Measurements from ENCODE around the gene REV3L. TPM values are rescaled to one million over a fixed set of nuclear protein-coding genes. Genes with fewer than 3 reads are reported as not detected.

The REV3L gene
- total and polyA plus RNA-seq, 2 of the 8 experiments (the other 6 are each of a cell fraction or from before 2014, with no cell fraction given): 2.1 to 6.6 TPM

- H4K5ac ChIP-seq (ENCODE audit: insufficient read length, low read depth, low read length): no peak overlapping the region
- no peaks in the 10 kb centered on the region for H4K20me1 ChIP-seq (replicated peaks in 1 of 2; ENCODE audit: control insufficient read depth in 1 of 2, insufficient read depth in 2 of 2, low read length in 2 of 2)
- 70% methylated on average over 1 of the region's 1 CpG; no CpG with 5 or more reads in 1 of the 2 experiments for WGBS, 2 experiments (ENCODE audit: extremely low coverage in 1 of 2, insufficient coverage in 1 of 2, insufficient read length in 1 of 2, insufficient replicate concordance in 2 of 2, low coverage in 1 of 2, low lambda C conversion rate in 2 of 2, missing lambda C conversion rate in 1 of 2)
- H2BK12ac ChIP-seq (ENCODE audit: low read depth, low read length): no peak overlapping the region
- H3K9ac ChIP-seq (replicated peaks in 1 of 4; ENCODE audit: extremely low read depth in 1 of 4, low read depth in 3 of 4, low read length in 3 of 4): no peak overlapping the region
- H3K9me3 ChIP-seq (ENCODE audit: insufficient read depth in 2 of 2, low read depth in 1 of 2, low read length in 1 of 2): no peaks in the 10 kb centered on the region
- H3K4me2 ChIP-seq (ENCODE audit: insufficient read depth in 1 of 2, low read depth in 2 of 2, low read length in 2 of 2): no peak overlapping the region
- H2BK20ac ChIP-seq (ENCODE audit: low read length): no peak overlapping the region
- H3K23ac ChIP-seq (ENCODE audit: insufficient read length): no peak overlapping the region
- no peaks in the 10 kb centered on the region for H3K4me1 ChIP-seq (replicated peaks in 1 of 4; ENCODE audit: control insufficient read depth in 3 of 4, insufficient read depth in 4 of 4, low read length in 3 of 4)
- H3K79me2 ChIP-seq (ENCODE audit: control insufficient read depth in 1 of 2, insufficient read depth in 2 of 2, low read length in 2 of 2): no peaks in the 10 kb centered on the region
- H3K4me3 ChIP-seq (ENCODE audit: extremely low read depth in 1 of 4, insufficient read depth in 2 of 4, low read depth in 3 of 4, low read length in 4 of 4): no peak overlapping the region
- H3K56ac ChIP-seq (replicated peaks; ENCODE audit: insufficient read length, low read depth, low read length): no peak overlapping the region
- H2AK5ac ChIP-seq (ENCODE audit: low read depth, low read length): no peak overlapping the region
- no peaks in the 10 kb centered on the region for H3K23me2 ChIP-seq (ENCODE audit: low read depth, low read length)
- no peak overlapping the region for H2BK120ac ChIP-seq (replicated peaks; ENCODE audit: low read depth, low read length)
- TF ChIP-seq CTBP2 (IDR thresholded peaks at IDR 0.05; ENCODE audit: borderline replicate concordance, insufficient read depth, insufficient read length, low read length) (no peak), SAP30 (IDR thresholded peaks at IDR 0.05; ENCODE audit: insufficient read depth, insufficient replicate concordance, low read length) (no peak), CBX8 (IDR thresholded peaks at IDR 0.05; ENCODE audit: borderline replicate concordance, low read depth, low read length) (no peak), BCL11A (IDR thresholded peaks at IDR 0.05; ENCODE audit: low read depth in 2 of 2, low read length in 2 of 2) (no peak), KDM1A (IDR thresholded peaks at IDR 0.05; ENCODE audit: borderline replicate concordance, low read length) (no peak), EGR1 (IDR thresholded peaks at IDR 0.05; ENCODE audit: borderline replicate concordance, low read depth, low read length) (no peak), RFX5 (IDR thresholded peaks at IDR 0.05; ENCODE audit: borderline replicate concordance, low read depth, low read length) (no peak), CREB1 (IDR thresholded peaks at IDR 0.05) (no peak), RBBP5 (IDR thresholded peaks at IDR 0.05; ENCODE audit: borderline replicate concordance, low read depth, low read length) (no peak), JUN (IDR thresholded peaks at IDR 0.05; ENCODE audit: low read depth, low read length) (no peak), GABPA (IDR thresholded peaks at IDR 0.05; ENCODE audit: borderline replicate concordance, insufficient read depth, low read length) (no peak), POLR2A (IDR thresholded peaks at IDR 0.05; ENCODE audit: control extremely low read depth in 1 of 2, low read depth in 2 of 2, low read length in 2 of 2) (no peak), HDAC2 (IDR thresholded peaks at IDR 0.05; ENCODE audit: borderline replicate concordance in 1 of 2, low read depth in 2 of 2, low read length in 2 of 2) (no peak)
- TF ChIP-seq, protein P1, sequence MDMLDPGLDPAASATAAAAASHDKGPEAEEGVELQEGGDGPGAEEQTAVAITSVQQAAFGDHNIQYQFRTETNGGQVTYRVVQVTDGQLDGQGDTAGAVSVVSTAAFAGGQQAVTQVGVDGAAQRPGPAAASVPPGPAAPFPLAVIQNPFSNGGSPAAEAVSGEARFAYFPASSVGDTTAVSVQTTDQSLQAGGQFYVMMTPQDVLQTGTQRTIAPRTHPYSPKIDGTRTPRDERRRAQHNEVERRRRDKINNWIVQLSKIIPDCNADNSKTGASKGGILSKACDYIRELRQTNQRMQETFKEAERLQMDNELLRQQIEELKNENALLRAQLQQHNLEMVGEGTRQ (IDR thresholded peaks at IDR 0.05; ENCODE audit: low read length): no peak
- no peak overlapping the region for H2AFZ ChIP-seq (ENCODE audit: low read length)
- no peak overlapping the region for H2BK15ac ChIP-seq (ENCODE audit: low read length)
- no peaks in the 10 kb centered on the region for H3K36me3 ChIP-seq (ENCODE audit: control insufficient read depth in 2 of 4, insufficient read depth in 4 of 4, low read length in 3 of 4)
- ChIA-PET POLR2A (ENCODE audit: partially characterized antibody) (no interaction called here), CTCF (ENCODE audit: partially characterized antibody) (no interaction called here)
- no peak overlapping the region for H3K27ac ChIP-seq (ENCODE audit: low read depth, low read length)
- no peak overlapping the region for H4K8ac ChIP-seq (ENCODE audit: extremely low read depth, insufficient read depth, low read length)
- H3K18ac ChIP-seq (ENCODE audit: extremely low read depth, low read length): no peak overlapping the region
- H3K79me1 ChIP-seq (ENCODE audit: low read depth, low read length): no peaks in the 10 kb centered on the region
- no peak for FAIRE-seq
- H3K27me3 ChIP-seq (replicated peaks in 1 of 4; ENCODE audit: control insufficient read depth in 3 of 4, extremely low read depth in 1 of 4, insufficient read depth in 3 of 4, low read length in 3 of 4): no peaks in the 10 kb centered on the region
- no peak for DNase-seq (ENCODE audit: low read depth in 1 of 2, low spot score in 2 of 2)
- H3K4ac ChIP-seq (replicated peaks; ENCODE audit: insufficient read length, low read depth, low read length): no peak overlapping the region
- H2BK5ac ChIP-seq (ENCODE audit: low read depth, low read length): no peak overlapping the region
- no peak overlapping the region for H3K14ac ChIP-seq (ENCODE audit: insufficient read length)
- no peak overlapping the region for H4K91ac ChIP-seq (replicated peaks; ENCODE audit: insufficient read length, low read length)
Observed at GRCh38 chr6:111339294-111339693, 143.7 kb downstream of the REV3L start.

Measured in H1 (cell line).